HepG2 (cell line): Measurements from ENCODE around the gene RSL1D1. TPM values are rescaled to one million over a fixed set of nuclear protein-coding genes. Genes with fewer than 3 reads are reported as not detected.

Experiments
- ATAC-seq: fragments of 200-7000 bp; cut with Tn5 transposase; 3 replicates; pipeline ENCODE4 v1.9.1; 2020; ENCODE audit warnings: mild to moderate bottlenecking, moderate library complexity
- BruUV-seq: library from RNA; stranded (reverse); fragments of 400-500 nt; replicated peaks from 2 replicates; lab custom pipeline; 2021; lab: Mats Ljungman, UMichigan
- CTCF ChIA-PET: fragments of 300-600 bp; formaldehyde crosslinking; extraction: SDS; loops from one replicate; lab custom pipeline; 2021; ENCODE audit warnings: low total read pairs, inconsistent platforms, low intra/inter-chr PET ratio; lab: Yijun Ruan, JAX
- POLR2A ChIA-PET: fragments of 350-600 bp; sonication (Branson Sonifier 250); formaldehyde crosslinking; loops from one replicate; lab custom pipeline; 2020; ENCODE audit warnings: antibody characterized with exemption, inconsistent platforms; lab: Yijun Ruan, JAX
- DNase-seq: peaks from one replicate; pipeline ENCODE4 v3.0.0-alpha.2; 2015; ENCODE audit warnings: low spot score
- FAIRE-seq: peaks from 3 replicates; lab custom pipeline; 2011; peaks lifted over from hg19 to GRCh38; lab: Jason Lieb, UNC
- H2AFZ ChIP-seq: one replicate; pipeline ENCODE4 v1.6.1; 2011; ENCODE audit warnings: low read length, inconsistent platforms
- H3K27ac ChIP-seq: fragments of 300-600 bp; 3 replicates; pipeline ENCODE4 v1.8.0; 2011; ENCODE audit warnings: mixed run types, mild to moderate bottlenecking, mixed read lengths, low read length, inconsistent platforms; ENCODE audit not compliant: insufficient read depth; ENCODE audit errors: extremely low read length
- H3K27me3 ChIP-seq, 2 experiments: fragments of 200-600 bp in 1 of 2; 2 replicates in 1 of 2; 3 replicates in 1 of 2; pipeline versions ENCODE4 v1.6.0 to v1.8.0; 2011; ENCODE audit warnings: low read length in 2 of 2, mild to moderate bottlenecking in 2 of 2, moderate library complexity in 2 of 2, inconsistent platforms in 1 of 2; ENCODE audit not compliant: insufficient read depth in 2 of 2, control insufficient read depth in 1 of 2
- H3K36me3 ChIP-seq, 2 experiments: fragments of 200-600 bp in 1 of 2; replicated peaks in 1 of 2; 2 replicates in 1 of 2; 3 replicates in 1 of 2; pipeline versions ENCODE4 v1.5.1 to v1.8.0; 2011; ENCODE audit warnings: low read length in 2 of 2, inconsistent platforms in 1 of 2; ENCODE audit not compliant: insufficient read depth in 2 of 2, control insufficient read depth in 1 of 2
- H3K4me1 ChIP-seq: 2 replicates; pipeline ENCODE4 v1.5.1; 2012; ENCODE audit warnings: low read length, inconsistent platforms; ENCODE audit not compliant: insufficient read depth
- H3K4me2 ChIP-seq: 2 replicates; pipeline ENCODE4 v1.6.0; 2011; ENCODE audit warnings: low read depth, low read length, inconsistent platforms
- H3K4me3 ChIP-seq, 3 experiments: fragments of 200-600 bp in 1 of 3; sonication (generic), shearing (Covaris generic) in 1 of 3; replicated peaks in 1 of 3; 2 replicates each; pipeline ENCODE4 v1.5.1; 2011 to 2016; ENCODE audit warnings: low read length in 3 of 3, inconsistent platforms in 2 of 3, low read depth in 2 of 3, mild to moderate bottlenecking in 2 of 3, control low read depth in 1 of 3, mixed read lengths in 1 of 3; ENCODE audit not compliant: insufficient read depth in 1 of 3
- H3K79me2 ChIP-seq: one replicate; pipeline ENCODE4 v1.6.1; 2011; ENCODE audit warnings: low read length, inconsistent platforms; ENCODE audit not compliant: insufficient read depth
- H3K9ac ChIP-seq: 2 replicates; pipeline ENCODE4 v1.6.0; 2011; ENCODE audit warnings: mild to moderate bottlenecking, low read depth, low read length, inconsistent platforms; ENCODE audit not compliant: insufficient read depth
- H3K9me3 ChIP-seq: 2 replicates; pipeline ENCODE4 v1.5.1; 2012; ENCODE audit warnings: mild to moderate bottlenecking, low read length
- H4K20me1 ChIP-seq: 2 replicates; pipeline ENCODE4 v1.6.0; 2011; ENCODE audit warnings: inconsistent platforms, mild to moderate bottlenecking, low read length, moderate library complexity; ENCODE audit not compliant: insufficient read depth
- CEBPB ChIP-seq: IDR thresholded peaks from 2 replicates; pipeline ENCODE4 v1.6.1; 2011; ENCODE audit warnings: low read depth, low read length, improper control_type of control experiment, borderline replicate concordance
- FIP1L1 ChIP-seq: fragments of 200-400 bp; formaldehyde crosslinking; IDR thresholded peaks from 2 replicates; pipeline ENCODE4 v1.6.1; 2018; ENCODE audit warnings: low read depth, mild to moderate bottlenecking, low read length, moderate library complexity, borderline replicate concordance; ENCODE audit not compliant: insufficient read depth
- MAZ ChIP-seq, 2 experiments: sonication (generic) in 1 of 2; formaldehyde crosslinking in 1 of 2; IDR thresholded peaks; 2 replicates each; pipeline versions ENCODE4 v1.5.0 to v1.6.1; 2012 to 2020; ENCODE audit warnings: low read depth in 2 of 2, mild to moderate bottlenecking in 2 of 2, borderline replicate concordance in 1 of 2, improper control_type of control experiment in 1 of 2, low read length in 1 of 2, missing genetic modification reagents in 1 of 2, moderate library complexity in 1 of 2
- MLLT10 ChIP-seq: sonication (generic); formaldehyde crosslinking; IDR thresholded peaks from 2 replicates; pipeline ENCODE4 v1.4.0; 2020; ENCODE audit warnings: missing genetic modification reagents
- MTF1 ChIP-seq: sonication (generic); formaldehyde crosslinking; IDR thresholded peaks from 2 replicates; pipeline ENCODE4 v1.5.0; 2020; ENCODE audit warnings: missing genetic modification reagents
- NONO ChIP-seq, 2 experiments: fragments of 450-650 bp in 1 of 2; sonication (generic) in 1 of 2; formaldehyde crosslinking in 1 of 2; IDR thresholded peaks in 1 of 2; conservative IDR thresholded peaks in 1 of 2; 2 replicates each; pipeline versions ENCODE4 v1.6.1 to v1.8.0; 2017 to 2022; ENCODE audit warnings: mild to moderate bottlenecking in 1 of 2, missing genetic modification reagents in 1 of 2, moderate library complexity in 1 of 2
- NR2F2 ChIP-seq: IDR thresholded peaks from 2 replicates; pipeline ENCODE4 v1.6.1; 2012; ENCODE audit warnings: low read depth, inconsistent platforms, borderline replicate concordance
- PITX1 ChIP-seq: sonication (generic); formaldehyde crosslinking; IDR thresholded peaks from 2 replicates; pipeline ENCODE4 v1.5.1; 2020; ENCODE audit warnings: mild to moderate bottlenecking, missing genetic modification reagents
- RCOR2 ChIP-seq: IDR thresholded peaks from 2 replicates; pipeline ENCODE4 v1.6.1; 2016; ENCODE audit warnings: missing biosample characterization, missing genetic modification reagents
- RELA ChIP-seq: sonication (generic); formaldehyde crosslinking; IDR thresholded peaks from 2 replicates; pipeline ENCODE4 v1.4.0; 2020; ENCODE audit warnings: missing genetic modification reagents
- SIX4 ChIP-seq: sonication (generic); formaldehyde crosslinking; IDR thresholded peaks from 2 replicates; pipeline ENCODE4 v1.4.0; 2020; ENCODE audit warnings: missing genetic modification reagents
- SRSF1 ChIP-seq: fragments of 200-400 bp; formaldehyde crosslinking; optimal IDR thresholded peaks from 2 replicates; pipeline ENCODE3; 2017; ENCODE audit warnings: mild to moderate bottlenecking, low read depth, low read length, moderate library complexity
- TAF1 ChIP-seq: sonication (generic); formaldehyde crosslinking; IDR thresholded peaks from 2 replicates; pipeline ENCODE4 v1.4.0; 2020; ENCODE audit warnings: missing genetic modification reagents
- ZBED4 ChIP-seq: sonication (generic); formaldehyde crosslinking; IDR thresholded peaks from 2 replicates; pipeline ENCODE4 v1.4.0; 2020; ENCODE audit warnings: missing genetic modification reagents, borderline replicate concordance
- ZBTB39 ChIP-seq: sonication (generic); formaldehyde crosslinking; IDR thresholded peaks from 2 replicates; pipeline ENCODE4 v1.5.0; 2020; ENCODE audit warnings: missing genetic modification reagents
- ZNF224 ChIP-seq: sonication (generic); formaldehyde crosslinking; IDR thresholded peaks from 2 replicates; pipeline ENCODE4 v1.5.0; 2020; ENCODE audit warnings: mild to moderate bottlenecking, missing genetic modification reagents
- ZNF589 ChIP-seq: sonication (generic); formaldehyde crosslinking; conservative IDR thresholded peaks from 2 replicates; pipeline ENCODE4 v1.8.0; 2022; ENCODE audit warnings: mild to moderate bottlenecking, moderate library complexity, missing genetic modification reagents
- ZSCAN21 ChIP-seq: sonication (generic); formaldehyde crosslinking; IDR thresholded peaks from 2 replicates; pipeline ENCODE4 v1.8.0; 2022; ENCODE audit warnings: mild to moderate bottlenecking, missing genetic modification reagents, moderate library complexity, borderline replicate concordance
- ZSCAN31 ChIP-seq: sonication (generic); formaldehyde crosslinking; IDR thresholded peaks from 2 replicates; pipeline ENCODE4 v1.5.0; 2020; ENCODE audit warnings: low read depth, mild to moderate bottlenecking, missing genetic modification reagents
- WGBS: methylation state at CpG from one replicate; pipeline ENCODE4 v1.1.6; 2017; ENCODE audit warnings: low lambda C conversion rate; 5-methylcytosine and 5-hydroxymethylcytosine counted together
- in situ Hi-C: cut with HindIII; loops from 2 replicates; pipeline ENCODE4 v1.10.0; 2017; ENCODE audit warnings: low pct_unique_long_range_greater_than_20kb; ENCODE audit not compliant: extremely low pct_ligation_motif_present
- intact Hi-C: fragments of 100-400 bp; cut with micrococcal nuclease; formaldehyde crosslinking; loops from one replicate; pipeline ENCODE4 v1.10.0; 2022; ENCODE audit not compliant: unreplicated experiment
- polyA plus RNA-seq, 8 experiments: library from polyadenylated mRNA; depleted of rRNA in 3 of 8; stranded (reverse) in 7 of 8; unstranded in 1 of 8; fragments of >200 nt; fragmentation: Illumina TruSeq in 4 of 8; extraction: Trizol in 4 of 8; gene quantifications; 2 replicates each; pipeline versions ENCODE4 v1.2.1 to v1.2.3, GENCODE V29; 2011 to 2016; ENCODE audit warnings: low read depth in 4 of 8, missing spikeins in 1 of 8, mixed read lengths in 1 of 8; ENCODE audit not compliant: insufficient read depth in 1 of 8
- total RNA-seq, 5 experiments: library from RNA; depleted of rRNA; stranded (reverse); fragments of >200 nt; fragmentation: Illumina TruSeq; extraction: Trizol; gene quantifications; 2 replicates each; pipeline ENCODE4 v1.2.3, GENCODE V29; 2016; ENCODE audit warnings: low read depth in 1 of 5

The RSL1D1 gene
- total and polyA plus RNA-seq, 2 of the 13 experiments (the other 11 are each of a cell fraction or from before 2014, with no cell fraction given): 187 to 343 TPM

GRCh38 chr16:11795887-11796226 lies 55.5 kb downstream of the RSL1D1 start:
- Histone ChIP-seq H3K4me1 (peaks cover 78% of the 10 kb centered on the region), H3K4me2 (peak overlapping the region; percentile 94), H3K79me2 (peaks cover 82% of the 10 kb centered on the region), H3K27me3 (no peaks in the 10 kb centered on the region; a peak in 1 of 5 replicates), H2AFZ (no peak overlapping the region), H3K9me3 (no peaks in the 10 kb centered on the region), H3K36me3 (peaks cover 0 to 8% of the 10 kb centered on the region in 2 experiments; a peak in 2 of 5 replicates), H4K20me1 (peaks cover 48% of the 10 kb centered on the region), H3K4me3 (peak overlapping the region; percentile 79 to 100 (median 91)), H3K27ac (peak overlapping the region; percentile 85), H3K9ac (peak overlapping the region; percentile 94)
- ChIA-PET CTCF (no interaction called here), POLR2A (interaction anchor here (1.7 to 5.9 kb wide), 4 partner anchors 10 to 53 kb away, joined by 7 to 207 read pairs (median 94); partner anchors contain the start of gene TXNDC11)
- FAIRE-seq: no peak
- in situ Hi-C loops (no loop called here), intact Hi-C loops (loop anchor here (5.0 to 10.0 kb wide), 2 partner anchors 116 to 211 kb away; partner anchors contain the start of gene LITAF)
- no TSS peak for BruUV-seq
- no peak for ATAC-seq
- DNase-seq: no peak
- 66% methylated on average over 8 of the region's 8 CpGs for WGBS
- TF ChIP-seq ZNF224 (CRISPR knock-in tag): no peak
- TF ChIP-seq NR2F2: no peak
- TF ChIP-seq SRSF1: peak; percentile 8
- no peak for TF ChIP-seq PITX1 (CRISPR knock-in tag)
- TF ChIP-seq RELA (CRISPR knock-in tag): no peak
- no peak for TF ChIP-seq RCOR2 (CRISPR knock-in tag)
- no peak for TF ChIP-seq CEBPB
- TF ChIP-seq ZNF589 (CRISPR knock-in tag): no peak
- no peak for TF ChIP-seq MLLT10
- TF ChIP-seq NONO (IDR thresholded peaks at IDR 0.05): no peak
- TF ChIP-seq NONO (CRISPR knock-in tag; conservative IDR thresholded peaks at IDR 0.05): no peak
- 0 out of 2 replicates have a peak, but pooled peaks have one; percentile 11 for TF ChIP-seq MTF1 (CRISPR knock-in tag)
- 0 out of 2 replicates have a peak, but pooled peaks have one; percentile 11 for TF ChIP-seq ZBED4 (CRISPR knock-in tag)
- no peak for TF ChIP-seq SIX4 (CRISPR knock-in tag)
- no peak for TF ChIP-seq TAF1 (CRISPR knock-in tag)
- no peak for TF ChIP-seq MAZ (IDR thresholded peaks at IDR 0.05; ENCODE audit: borderline replicate concordance, low read depth, low read length)
- no peak for TF ChIP-seq MAZ (CRISPR knock-in tag; IDR thresholded peaks at IDR 0.05; ENCODE audit: low read depth)
- no peak for TF ChIP-seq FIP1L1
- no peak for TF ChIP-seq ZSCAN31 (CRISPR knock-in tag)
- TF ChIP-seq ZSCAN21 (CRISPR knock-in tag): no peak
- no peak for TF ChIP-seq ZBTB39
